ENCODE measurements around the gene DIRAS2.
"Not testable (repeated sequence)": the region's sequence is repeated elsewhere in the genome, so short reads cannot be mapped to it uniquely, and the experiment has no call there.

The DIRAS2 gene

GRCh38 chr9:90642570-90643539 lies at the start of gene DIRAS2:
Gene DIRAS2 (minus strand): TSS chr9:90642824. CDS start chr9:90613827, 28,997 bp downstream.
- no peak for DNase-seq

- no peak for DNase-seq
Measured at GRCh38 chr9:90684736-90685135, 42.1 kb upstream of the DIRAS2 start.

GRCh38 chr9:90684106-90684505 lies 41.5 kb upstream of the DIRAS2 start:
- DNase-seq, result no peak

GRCh38 chr9:90680534-90680933 lies 37.9 kb upstream of the DIRAS2 start:
- no peak for DNase-seq

- DNase-seq, result no peak
Measured at GRCh38 chr9:90665072-90665471, 22.4 kb upstream of the DIRAS2 start.

- DNase-seq, result no peak
Measured at GRCh38 chr9:90659650-90660364, 17.2 kb upstream of the DIRAS2 start.

GRCh38 chr9:90658783-90659182 lies 16.2 kb upstream of the DIRAS2 start:
- no peak for DNase-seq

GRCh38 chr9:90658181-90658580 lies 15.6 kb upstream of the DIRAS2 start:
- no peak for DNase-seq

- DNase-seq, result not testable (repeated sequence)
Measured at GRCh38 chr9:90656876-90657275, 14.3 kb upstream of the DIRAS2 start.

- DNase-seq, result no peak
Measured at GRCh38 chr9:90651246-90651645, 8.6 kb upstream of the DIRAS2 start.

GRCh38 chr9:90647843-90648242 lies 5.2 kb upstream of the DIRAS2 start:
- no peak for DNase-seq

GRCh38 chr9:90645721-90646120 lies 3.1 kb upstream of the DIRAS2 start:
- no peak for DNase-seq

GRCh38 chr9:90641884-90642487 lies 638 bp downstream of the DIRAS2 start:
- DNase-seq, result no peak

GRCh38 chr9:90641086-90641485 lies 1.5 kb downstream of the DIRAS2 start:
- DNase-seq, result no peak

- DNase-seq, result no peak
Measured at GRCh38 chr9:90640361-90640760, 2.3 kb downstream of the DIRAS2 start.

- DNase-seq, result no peak
Measured at GRCh38 chr9:90637626-90638025, 5.0 kb downstream of the DIRAS2 start.

- DNase-seq, result no peak
Measured at GRCh38 chr9:90632647-90633207, 9.9 kb downstream of the DIRAS2 start.

GRCh38 chr9:90631964-90632363 lies 10.7 kb downstream of the DIRAS2 start:
- DNase-seq, result no peak

- no peak for DNase-seq
Measured at GRCh38 chr9:90629991-90630390, 12.6 kb downstream of the DIRAS2 start.

- DNase-seq, result no peak
Measured at GRCh38 chr9:90629354-90629753, 13.3 kb downstream of the DIRAS2 start.

- no peak for DNase-seq
Measured at GRCh38 chr9:90616806-90617205, 25.8 kb downstream of the DIRAS2 start.

GRCh38 chr9:90613502-90613901 lies 29.1 kb downstream of the DIRAS2 start:
- DNase-seq, result no peak

GRCh38 chr9:90612957-90613356 lies 29.7 kb downstream of the DIRAS2 start:
- no peak for DNase-seq

Measured in CD4-positive, alpha-beta T cell treated with Interleukin-17A for 1 hour (primary cell).